ENCODE results near the gene SCAI. TPM values are rescaled to one million over a fixed set of nuclear protein-coding genes. Genes with fewer than 3 reads are reported as not detected.
A peak's percentile ranks its signal among the peaks of the same experiment; 100 is the strongest.

The SCAI gene
- total and polyA plus RNA-seq, 9 of the 15 experiments (the other 6 are each of a cell fraction or from before 2014, with no cell fraction given), result 0.70 to 12.4 (median 4.2) TPM

GRCh38 chr9:125119643-125120286, 23.6 kb downstream of the SCAI start (continued):
- TF ChIP-seq PKNOX1 (IDR thresholded peaks at IDR 0.05), result peak; percentile 29; the same call in 1 of the 2 replicates
- TF ChIP-seq TAF1 (IDR thresholded peaks at IDR 0.05; ENCODE audit: control insufficient read depth, extremely low read depth, insufficient read depth, low read length, severe bottlenecking), result no peak
- no peak for TF ChIP-seq KLF10 (CRISPR knock-in tag; IDR thresholded peaks at IDR 0.05)
- no peak for TF ChIP-seq ZNF217 (CRISPR knock-in tag; IDR thresholded peaks at IDR 0.05)
- TF ChIP-seq TFAP4 (CRISPR knock-in tag; IDR thresholded peaks at IDR 0.05; ENCODE audit: borderline replicate concordance), result peak; percentile 86
- peak in 1 of 2 experiments; percentile 88; a peak in 2 of 4 replicates for TF ChIP-seq ZNF318 (IDR thresholded peaks at IDR 0.05; ENCODE audit: borderline replicate concordance in 1 of 2, low read depth in 1 of 2)
- TF ChIP-seq ZFP1 (CRISPR knock-in tag; IDR thresholded peaks at IDR 0.05), result no peak
- TF ChIP-seq TEAD2 (tag; IDR thresholded peaks at IDR 0.05), result no peak
- no peak for TF ChIP-seq SLC30A9 (CRISPR knock-in tag; IDR thresholded peaks at IDR 0.05)
- peak; percentile 88 for TF ChIP-seq TAF9B (IDR thresholded peaks at IDR 0.05; ENCODE audit: partially characterized antibody)
- TF ChIP-seq MLX (CRISPR knock-in tag; conservative IDR thresholded peaks at IDR 0.05), result no peak
- no peak for TF ChIP-seq CHD4 (IDR thresholded peaks at IDR 0.05; ENCODE audit: insufficient read depth, insufficient replicate concordance, low read depth, low read length, poor library complexity, severe bottlenecking)
- no peak for TF ChIP-seq ZNF436 (CRISPR knock-in tag; IDR thresholded peaks at IDR 0.05)
- TF ChIP-seq RAD21 (CRISPR knock-in tag; conservative IDR thresholded peaks at IDR 0.05 in 1 of 2, IDR thresholded peaks at IDR 0.05 in 1 of 2), result peak; percentile 8 to 43; a peak in 2 of 4 replicates

Measured in K562 (cell line).